Measurements from ENCODE around the gene CCDC83. TPM values are rescaled to one million over a fixed set of nuclear protein-coding genes. Genes with fewer than 3 reads are reported as not detected.
"Not testable (repeated sequence)": the region's sequence is repeated elsewhere in the genome, so short reads cannot be mapped to it uniquely, and the experiment has no call there.

The CCDC83 gene
- total and polyA plus RNA-seq, 9 of the 15 experiments (the other 6 are each of a cell fraction or from before 2014, with no cell fraction given) = not detected

DNA sequence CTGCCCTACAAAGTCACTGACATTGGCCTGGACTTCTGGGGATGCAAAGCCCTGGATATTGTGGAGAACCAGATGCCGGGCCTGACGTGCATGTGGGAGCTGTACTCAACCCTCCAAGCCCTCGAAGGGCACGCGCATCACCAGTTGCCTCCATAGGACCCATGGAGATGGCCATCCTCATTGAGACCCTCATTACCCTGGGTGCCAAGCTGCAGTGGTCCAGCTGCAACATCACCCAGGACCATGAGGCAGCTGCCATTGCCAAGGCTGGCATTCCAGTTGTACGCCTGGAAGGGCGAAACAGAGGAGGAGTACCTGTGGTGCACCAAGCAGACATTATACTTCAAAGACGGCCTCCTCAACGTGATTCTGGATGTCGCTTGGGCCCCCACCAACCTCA is 1.9 kb downstream of the CCDC83 start (continued):
- TF ChIP-seq ZBTB34 (CRISPR knock-in tag; IDR thresholded peaks at IDR 0.05) (no peak), SNRNP70 (optimal IDR thresholded peaks at IDR 0.05; ENCODE audit: low read depth, low read length) (no peak), RBFOX2 (IDR thresholded peaks at IDR 0.05; ENCODE audit: low read depth, low read length) (no peak), RNF2 (IDR thresholded peaks at IDR 0.05) (no peak), CLOCK (CRISPR knock-in tag; IDR thresholded peaks at IDR 0.05; ENCODE audit: borderline replicate concordance) (no peak), HEY1 (CRISPR knock-in tag; IDR thresholded peaks at IDR 0.05; ENCODE audit: borderline replicate concordance) (no peak), USF2 (CRISPR knock-in tag; IDR thresholded peaks at IDR 0.05) (no peak)

GRCh38 chr11:85859541-85859940 is 4.4 kb downstream of the CCDC83 start:
- H3K27ac ChIP-seq (ENCODE audit: extremely low read depth, low read depth, low read length); H3K9ac ChIP-seq (ENCODE audit: insufficient read depth in 1 of 2, low read depth in 2 of 2, low read length in 2 of 2); DNase-seq (ENCODE audit: extremely low read depth in 1 of 4, low spot score in 3 of 4); H4K20me1 ChIP-seq (replicated peaks; ENCODE audit: control insufficient read depth, insufficient read depth, low read length); H3K4me2 ChIP-seq (ENCODE audit: insufficient read depth, low read length); FAIRE-seq; CTCF ChIA-PET (ENCODE audit: low intra/inter-chr PET ratio); in situ Hi-C loops (cut with MboI); H3K36me3 ChIP-seq (ENCODE audit: control insufficient read depth, insufficient read depth, low read length); H3K9me3 ChIP-seq (replicated peaks; ENCODE audit: control insufficient read depth, insufficient read depth, low read depth, low read length); POLR2A ChIA-PET; H3K4me1 ChIP-seq (replicated peaks in 1 of 2; ENCODE audit: control insufficient read depth in 2 of 2, insufficient read depth in 2 of 2, low read length in 2 of 2); H2AFZ ChIP-seq (ENCODE audit: low read depth, low read length); H3K4me3 ChIP-seq; BruUV-seq (replicated peaks); H3K79me2 ChIP-seq (ENCODE audit: control insufficient read depth, insufficient read depth, low read length); H3K9me1 ChIP-seq (ENCODE audit: control insufficient read depth, insufficient read depth, low read length); H3K27me3 ChIP-seq (ENCODE audit: control insufficient read depth in 2 of 2, insufficient read depth in 2 of 2, low read length in 2 of 2); ATAC-seq: not testable (repeated sequence)
- intact Hi-C loops (cut with micrococcal nuclease) = loop anchor here (5.0 to 10.0 kb wide), 3 partner anchors 185 to 958 kb away; no protein-coding TSS in a partner anchor

Measured in K562 (cell line).